HepG2 (cell line): ENCODE data around the gene KLHL17. TPM values are rescaled to one million over a fixed set of nuclear protein-coding genes. Genes with fewer than 3 reads are reported as not detected.

ENCODE experiments used
- ATAC-seq: fragments of 200-7000 bp; cut with Tn5 transposase; 3 replicates; pipeline ENCODE4 v1.9.1; 2020; ENCODE audit warnings: mild to moderate bottlenecking, moderate library complexity
- BruUV-seq: library from RNA; stranded (reverse); fragments of 400-500 nt; replicated peaks from 2 replicates; lab custom pipeline; 2021; lab: Mats Ljungman, UMichigan
- CTCF ChIA-PET: fragments of 300-600 bp; formaldehyde crosslinking; extraction: SDS; loops from one replicate; lab custom pipeline; 2021; ENCODE audit warnings: low total read pairs, inconsistent platforms, low intra/inter-chr PET ratio; lab: Yijun Ruan, JAX
- POLR2A ChIA-PET: fragments of 350-600 bp; sonication (Branson Sonifier 250); formaldehyde crosslinking; loops from one replicate; lab custom pipeline; 2020; ENCODE audit warnings: antibody characterized with exemption, inconsistent platforms; lab: Yijun Ruan, JAX
- DNase-seq: peaks from one replicate; pipeline ENCODE4 v3.0.0-alpha.2; 2015; ENCODE audit warnings: low spot score
- FAIRE-seq: peaks from 3 replicates; lab custom pipeline; 2011; peaks lifted over from hg19 to GRCh38; lab: Jason Lieb, UNC
- H2AFZ ChIP-seq: one replicate; pipeline ENCODE4 v1.6.1; 2011; ENCODE audit warnings: low read length, inconsistent platforms
- H3K27ac ChIP-seq: fragments of 300-600 bp; 3 replicates; pipeline ENCODE4 v1.8.0; 2011; ENCODE audit warnings: mixed run types, mild to moderate bottlenecking, mixed read lengths, low read length, inconsistent platforms; ENCODE audit not compliant: insufficient read depth; ENCODE audit errors: extremely low read length
- H3K27me3 ChIP-seq, 2 experiments: fragments of 200-600 bp in 1 of 2; 2 replicates in 1 of 2; 3 replicates in 1 of 2; pipeline versions ENCODE4 v1.6.0 to v1.8.0; 2011; ENCODE audit warnings: low read length in 2 of 2, mild to moderate bottlenecking in 2 of 2, moderate library complexity in 2 of 2, inconsistent platforms in 1 of 2; ENCODE audit not compliant: insufficient read depth in 2 of 2, control insufficient read depth in 1 of 2
- H3K36me3 ChIP-seq, 2 experiments: fragments of 200-600 bp in 1 of 2; replicated peaks in 1 of 2; 2 replicates in 1 of 2; 3 replicates in 1 of 2; pipeline versions ENCODE4 v1.5.1 to v1.8.0; 2011; ENCODE audit warnings: low read length in 2 of 2, inconsistent platforms in 1 of 2; ENCODE audit not compliant: insufficient read depth in 2 of 2, control insufficient read depth in 1 of 2
- H3K4me1 ChIP-seq: 2 replicates; pipeline ENCODE4 v1.5.1; 2012; ENCODE audit warnings: low read length, inconsistent platforms; ENCODE audit not compliant: insufficient read depth
- H3K4me2 ChIP-seq: 2 replicates; pipeline ENCODE4 v1.6.0; 2011; ENCODE audit warnings: low read depth, low read length, inconsistent platforms
- H3K4me3 ChIP-seq, 3 experiments: fragments of 200-600 bp in 1 of 3; sonication (generic), shearing (Covaris generic) in 1 of 3; replicated peaks in 1 of 3; 2 replicates each; pipeline ENCODE4 v1.5.1; 2011 to 2016; ENCODE audit warnings: low read length in 3 of 3, inconsistent platforms in 2 of 3, low read depth in 2 of 3, mild to moderate bottlenecking in 2 of 3, control low read depth in 1 of 3, mixed read lengths in 1 of 3; ENCODE audit not compliant: insufficient read depth in 1 of 3
- H3K79me2 ChIP-seq: one replicate; pipeline ENCODE4 v1.6.1; 2011; ENCODE audit warnings: low read length, inconsistent platforms; ENCODE audit not compliant: insufficient read depth
- H3K9ac ChIP-seq: 2 replicates; pipeline ENCODE4 v1.6.0; 2011; ENCODE audit warnings: mild to moderate bottlenecking, low read depth, low read length, inconsistent platforms; ENCODE audit not compliant: insufficient read depth
- H3K9me3 ChIP-seq: 2 replicates; pipeline ENCODE4 v1.5.1; 2012; ENCODE audit warnings: mild to moderate bottlenecking, low read length
- H4K20me1 ChIP-seq: 2 replicates; pipeline ENCODE4 v1.6.0; 2011; ENCODE audit warnings: inconsistent platforms, mild to moderate bottlenecking, low read length, moderate library complexity; ENCODE audit not compliant: insufficient read depth
- EZH2 ChIP-seq: conservative IDR thresholded peaks from 2 replicates; pipeline ENCODE4 v1.6.1; 2012; ENCODE audit warnings: mild to moderate bottlenecking, low read depth, low read length, moderate library complexity
- GLI4 ChIP-seq: sonication (generic); formaldehyde crosslinking; IDR thresholded peaks from 2 replicates; pipeline ENCODE4 v1.5.1; 2020; ENCODE audit warnings: missing genetic modification reagents, mild to moderate bottlenecking, moderate library complexity, borderline replicate concordance
- HOXD1 ChIP-seq: sonication (generic); formaldehyde crosslinking; IDR thresholded peaks from 2 replicates; pipeline ENCODE4 v1.5.0; 2020; ENCODE audit warnings: missing genetic modification reagents
- JARID2 ChIP-seq: sonication (generic); formaldehyde crosslinking; IDR thresholded peaks from 2 replicates; pipeline ENCODE4 v1.8.1; 2023; ENCODE audit warnings: missing genetic modification reagents, inconsistent platforms; ENCODE audit not compliant: insufficient replicate concordance
- KLF13 ChIP-seq: sonication (generic); formaldehyde crosslinking; IDR thresholded peaks from 2 replicates; pipeline ENCODE4 v1.4.0; 2020; ENCODE audit warnings: mild to moderate bottlenecking, missing genetic modification reagents
- MLLT10 ChIP-seq: sonication (generic); formaldehyde crosslinking; IDR thresholded peaks from 2 replicates; pipeline ENCODE4 v1.4.0; 2020; ENCODE audit warnings: missing genetic modification reagents
- PPARG ChIP-seq: conservative IDR thresholded peaks from 2 replicates; pipeline ENCODE4 v1.6.1; 2016; ENCODE audit warnings: missing biosample characterization, missing genetic modification reagents
- PTBP1 ChIP-seq: fragments of 200-400 bp; formaldehyde crosslinking; IDR thresholded peaks from 2 replicates; pipeline ENCODE4 v1.6.1; 2018; ENCODE audit warnings: low read length, low read depth; ENCODE audit not compliant: poor library complexity, severe bottlenecking
- ZBTB7B ChIP-seq: sonication (generic); formaldehyde crosslinking; IDR thresholded peaks from 2 replicates; pipeline ENCODE4 v1.4.0; 2020; ENCODE audit warnings: missing genetic modification reagents
- ZFX ChIP-seq: sonication (generic); formaldehyde crosslinking; IDR thresholded peaks from 2 replicates; pipeline ENCODE4 v1.4.0; 2020; ENCODE audit warnings: mild to moderate bottlenecking, low read depth, missing genetic modification reagents, moderate library complexity
- ZFY ChIP-seq: sonication (generic); formaldehyde crosslinking; IDR thresholded peaks from 2 replicates; pipeline ENCODE4 v1.4.0; 2020; ENCODE audit warnings: missing genetic modification reagents
- ZNF350 ChIP-seq: sonication (generic); formaldehyde crosslinking; IDR thresholded peaks from 2 replicates; pipeline ENCODE4 v1.4.0; 2020; ENCODE audit warnings: mild to moderate bottlenecking, low read depth, missing genetic modification reagents, borderline replicate concordance
- WGBS: methylation state at CpG from one replicate; pipeline ENCODE4 v1.1.6; 2017; ENCODE audit warnings: low lambda C conversion rate; 5-methylcytosine and 5-hydroxymethylcytosine counted together
- in situ Hi-C: cut with HindIII; loops from 2 replicates; pipeline ENCODE4 v1.10.0; 2017; ENCODE audit warnings: low pct_unique_long_range_greater_than_20kb; ENCODE audit not compliant: extremely low pct_ligation_motif_present
- intact Hi-C: fragments of 100-400 bp; cut with micrococcal nuclease; formaldehyde crosslinking; loops from one replicate; pipeline ENCODE4 v1.10.0; 2022; ENCODE audit not compliant: unreplicated experiment
- polyA plus RNA-seq, 8 experiments: library from polyadenylated mRNA; depleted of rRNA in 3 of 8; stranded (reverse) in 7 of 8; unstranded in 1 of 8; fragments of >200 nt; fragmentation: Illumina TruSeq in 4 of 8; extraction: Trizol in 4 of 8; gene quantifications; 2 replicates each; pipeline versions ENCODE4 v1.2.1 to v1.2.3, GENCODE V29; 2011 to 2016; ENCODE audit warnings: low read depth in 4 of 8, missing spikeins in 1 of 8, mixed read lengths in 1 of 8; ENCODE audit not compliant: insufficient read depth in 1 of 8
- total RNA-seq, 5 experiments: library from RNA; depleted of rRNA; stranded (reverse); fragments of >200 nt; fragmentation: Illumina TruSeq; extraction: Trizol; gene quantifications; 2 replicates each; pipeline ENCODE4 v1.2.3, GENCODE V29; 2016; ENCODE audit warnings: low read depth in 1 of 5
- TF ChIP-seq, protein P1 (sequence below): sonication (generic); formaldehyde crosslinking; IDR thresholded peaks from 2 replicates; pipeline ENCODE4 v1.4.0; 2020; ENCODE audit warnings: mild to moderate bottlenecking, missing genetic modification reagents
- TF ChIP-seq, protein P2 (sequence below): IDR thresholded peaks from 2 replicates; pipeline ENCODE4 v1.6.1; 2016; ENCODE audit warnings: control low read depth
- TF ChIP-seq, protein P3 (sequence below): sonication (generic); formaldehyde crosslinking; IDR thresholded peaks from 2 replicates; pipeline ENCODE4 v1.8.1; 2023; ENCODE audit warnings: mild to moderate bottlenecking, missing genetic modification reagents

KLHL17 gene
- total and polyA plus RNA-seq, 2 of the 13 experiments (the other 11 are each of a cell fraction or from before 2014, with no cell fraction given): 9.3 to 24.7 TPM

DNA sequence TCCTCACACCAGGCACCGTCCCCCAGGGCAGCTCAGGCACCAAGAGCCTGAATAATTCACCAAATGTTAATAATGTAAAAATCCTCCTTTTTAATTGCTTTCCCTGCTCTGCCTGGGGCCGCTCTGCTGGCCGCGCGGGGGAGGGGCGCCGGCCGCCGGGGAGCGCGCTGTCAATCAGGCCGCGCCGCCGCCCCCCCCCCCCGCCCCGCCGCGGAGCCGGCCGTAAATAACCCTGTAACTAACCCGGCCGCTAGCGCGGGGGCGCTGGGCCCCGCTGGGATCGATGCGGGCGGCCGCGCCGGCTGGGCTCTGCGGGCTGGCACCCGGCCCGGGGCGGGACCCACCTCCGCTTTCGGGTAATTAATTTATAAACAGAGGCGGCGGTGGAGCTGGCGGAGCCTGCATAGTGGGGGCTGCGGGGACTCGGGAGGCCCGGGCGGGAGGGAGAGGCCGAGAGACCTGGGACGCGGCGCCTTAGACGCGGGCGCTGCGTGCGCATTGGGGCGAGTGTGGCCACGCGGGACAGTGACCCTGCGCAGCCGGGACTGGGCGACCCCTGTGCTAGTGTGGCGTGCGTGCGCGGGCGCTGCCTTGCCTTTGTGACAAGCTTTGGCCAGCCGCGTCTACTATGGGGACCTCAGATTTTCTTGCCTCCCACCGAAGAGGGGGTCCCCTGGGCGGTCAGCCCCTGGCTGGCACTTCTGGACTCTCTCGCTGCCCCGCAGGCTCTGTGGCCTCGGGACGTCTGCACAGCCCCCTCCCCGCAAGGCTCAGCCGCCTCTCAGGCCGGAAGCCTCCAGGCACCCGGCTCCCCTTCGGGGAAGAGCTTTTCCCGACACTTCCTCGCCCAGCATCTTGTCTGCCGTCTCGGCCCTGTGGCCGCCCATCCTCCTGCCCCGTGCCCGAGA lies 20.0 kb upstream of the KLHL17 start:
- Histone ChIP-seq H3K9me3 (no peaks in the 10 kb centered on the region), H3K4me1 (peaks cover 32% of the 10 kb centered on the region), H3K27me3 (peaks cover 22 to 54% of the 10 kb centered on the region in 2 experiments), H3K79me2 (no peaks in the 10 kb centered on the region), H3K4me2 (peak overlapping the region; percentile 72), H3K27ac (no peak overlapping the region), H3K4me3 (peak overlapping the region; percentile 44 to 65 (median 49)), H3K9ac (peak overlapping the region; percentile 15; the same call in 1 of the 2 replicates), H3K36me3 (peaks cover 1 to 4% of the 10 kb centered on the region in 2 experiments; a peak in 2 of 5 replicates), H2AFZ (no peak overlapping the region), H4K20me1 (0 out of 2 replicates have a peak, but pooled peaks cover 5% of the 10 kb centered on the region)
- CTCF ChIA-PET: no interaction called here
- BruUV-seq: no TSS peak
- ATAC-seq: peak; percentile 16
- peak; percentile 27 for DNase-seq
- intact Hi-C loops: loop anchor here (2.0 kb wide), 1 partner anchor 18 kb away; the partner anchor contains the start of gene NOC2L
- in situ Hi-C loops: no loop called here
- under 1% methylated on average over 15 of the region's 86 CpGs for WGBS
- POLR2A ChIA-PET: interaction anchor here (3.1 kb wide), 1 partner anchor 19 kb away, joined by 10 read pairs; the partner anchor contains the start of gene NOC2L
- no peak for FAIRE-seq
- TF ChIP-seq EZH2 (peak; percentile 84; the same call in 1 of the 2 replicates), ZNF350 (CRISPR knock-in tag) (no peak), ZFY (CRISPR knock-in tag) (peak; percentile 12; the same call in 1 of the 2 replicates), ZFX (CRISPR knock-in tag) (no peak), HOXD1 (CRISPR knock-in tag) (no peak), PTBP1 (peak; percentile 30), MLLT10 (CRISPR knock-in tag) (no peak), ZBTB7B (no peak), PPARG (CRISPR knock-in tag) (no peak), KLF13 (CRISPR knock-in tag) (no peak), GLI4 (CRISPR knock-in tag) (no peak), JARID2 (no peak)
- TF ChIP-seq, protein P1, sequence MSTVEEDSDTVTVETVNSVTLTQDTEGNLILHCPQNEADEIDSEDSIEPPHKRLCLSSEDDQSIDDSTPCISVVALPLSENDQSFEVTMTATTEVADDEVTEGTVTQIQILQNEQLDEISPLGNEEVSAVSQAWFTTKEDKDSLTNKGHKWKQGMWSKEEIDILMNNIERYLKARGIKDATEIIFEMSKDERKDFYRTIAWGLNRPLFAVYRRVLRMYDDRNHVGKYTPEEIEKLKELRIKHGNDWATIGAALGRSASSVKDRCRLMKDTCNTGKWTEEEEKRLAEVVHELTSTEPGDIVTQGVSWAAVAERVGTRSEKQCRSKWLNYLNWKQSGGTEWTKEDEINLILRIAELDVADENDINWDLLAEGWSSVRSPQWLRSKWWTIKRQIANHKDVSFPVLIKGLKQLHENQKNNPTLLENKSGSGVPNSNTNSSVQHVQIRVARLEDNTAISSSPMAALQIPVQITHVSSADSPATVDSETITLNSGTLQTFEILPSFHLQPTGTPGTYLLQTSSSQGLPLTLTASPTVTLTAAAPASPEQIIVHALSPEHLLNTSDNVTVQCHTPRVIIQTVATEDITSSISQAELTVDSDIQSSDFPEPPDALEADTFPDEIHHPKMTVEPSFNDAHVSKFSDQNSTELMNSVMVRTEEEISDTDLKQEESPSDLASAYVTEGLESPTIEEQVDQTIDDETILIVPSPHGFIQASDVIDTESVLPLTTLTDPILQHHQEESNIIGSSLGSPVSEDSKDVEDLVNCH (CRISPR knock-in tag): no peak
- TF ChIP-seq, protein P2, sequence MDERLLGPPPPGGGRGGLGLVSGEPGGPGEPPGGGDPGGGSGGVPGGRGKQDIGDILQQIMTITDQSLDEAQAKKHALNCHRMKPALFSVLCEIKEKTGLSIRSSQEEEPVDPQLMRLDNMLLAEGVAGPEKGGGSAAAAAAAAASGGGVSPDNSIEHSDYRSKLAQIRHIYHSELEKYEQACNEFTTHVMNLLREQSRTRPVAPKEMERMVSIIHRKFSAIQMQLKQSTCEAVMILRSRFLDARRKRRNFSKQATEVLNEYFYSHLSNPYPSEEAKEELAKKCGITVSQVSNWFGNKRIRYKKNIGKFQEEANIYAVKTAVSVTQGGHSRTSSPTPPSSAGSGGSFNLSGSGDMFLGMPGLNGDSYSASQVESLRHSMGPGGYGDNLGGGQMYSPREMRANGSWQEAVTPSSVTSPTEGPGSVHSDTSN (CRISPR knock-in tag): 0 out of 2 replicates have a peak, but pooled peaks have one; percentile 61
- TF ChIP-seq, protein P3, sequence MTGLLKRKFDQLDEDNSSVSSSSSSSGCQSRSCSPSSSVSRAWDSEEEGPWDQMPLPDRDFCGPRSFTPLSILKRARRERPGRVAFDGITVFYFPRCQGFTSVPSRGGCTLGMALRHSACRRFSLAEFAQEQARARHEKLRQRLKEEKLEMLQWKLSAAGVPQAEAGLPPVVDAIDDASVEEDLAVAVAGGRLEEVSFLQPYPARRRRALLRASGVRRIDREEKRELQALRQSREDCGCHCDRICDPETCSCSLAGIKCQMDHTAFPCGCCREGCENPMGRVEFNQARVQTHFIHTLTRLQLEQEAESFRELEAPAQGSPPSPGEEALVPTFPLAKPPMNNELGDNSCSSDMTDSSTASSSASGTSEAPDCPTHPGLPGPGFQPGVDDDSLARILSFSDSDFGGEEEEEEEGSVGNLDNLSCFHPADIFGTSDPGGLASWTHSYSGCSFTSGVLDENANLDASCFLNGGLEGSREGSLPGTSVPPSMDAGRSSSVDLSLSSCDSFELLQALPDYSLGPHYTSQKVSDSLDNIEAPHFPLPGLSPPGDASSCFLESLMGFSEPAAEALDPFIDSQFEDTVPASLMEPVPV (CRISPR knock-in tag): 0 out of 2 replicates have a peak, but pooled peaks have one; percentile 37
